ENCODE data around the gene MXD3. TPM values are rescaled to one million over a fixed set of nuclear protein-coding genes. Genes with fewer than 3 reads are reported as not detected.

MXD3 gene
- total and polyA plus RNA-seq, 2 donors from 2014 or later, result 4.9 to 6.6 TPM

DNA sequence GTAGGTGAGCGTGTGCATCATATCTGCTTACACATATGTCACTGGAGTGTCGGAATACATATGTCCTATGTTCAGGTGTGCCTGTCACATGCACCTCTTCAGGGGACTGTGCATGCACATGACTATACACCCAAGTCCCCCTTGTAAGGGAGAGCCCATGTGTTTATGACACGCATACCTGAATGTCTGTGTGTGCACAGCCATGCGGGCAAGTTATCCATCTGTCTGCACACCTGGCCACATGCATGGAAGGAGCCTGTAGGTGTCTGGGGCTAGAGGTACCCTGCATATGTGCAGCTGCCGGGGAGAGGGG, 45.4 kb upstream of the MXD3 start:
- TF ChIP-seq CTCF (IDR thresholded peaks at IDR 0.05; ENCODE audit: borderline replicate concordance, extremely low read depth, insufficient read depth), result no peak
- Histone ChIP-seq H3K4me3 (ENCODE audit: low read length in 3 of 3) (no peak overlapping the region), H3K27me3 (ENCODE audit: control insufficient read depth, insufficient read depth, low read length) (no peaks in the 10 kb centered on the region), H3K36me3 (ENCODE audit: control insufficient read depth in 2 of 3, insufficient read depth in 3 of 3, low read length in 3 of 3) (no peaks in the 10 kb centered on the region), H3K4me1 (ENCODE audit: control insufficient read depth in 2 of 3, insufficient read depth in 2 of 3, low read depth in 1 of 3, low read length in 3 of 3) (peaks cover 0 to 12% (median 0%) of the 10 kb centered on the region in 3 donors), H3K27ac (ENCODE audit: low read depth in 2 of 2, low read length in 2 of 2) (no peak overlapping the region), H3K9ac (ENCODE audit: low read length in 3 of 3) (no peak overlapping the region), H3K9me3 (ENCODE audit: control insufficient read depth in 2 of 3, insufficient read depth in 1 of 3, low read length in 3 of 3) (no peaks in the 10 kb centered on the region)
- intact Hi-C loops (cut with DNase I), result no loop called here
- DNase-seq (no peak), FAIRE-seq (no peak)

- no peak overlapping the region for H3K9ac ChIP-seq (ENCODE audit: low read length in 3 of 3)
- H3K4me1 ChIP-seq (ENCODE audit: control insufficient read depth in 2 of 3, insufficient read depth in 2 of 3, low read depth in 1 of 3, low read length in 3 of 3), result peaks cover 0 to 13% (median 0%) of the 10 kb centered on the region in 3 donors
- TF ChIP-seq CTCF (IDR thresholded peaks at IDR 0.05; ENCODE audit: borderline replicate concordance, extremely low read depth, insufficient read depth), result no peak
- H3K27ac ChIP-seq (ENCODE audit: low read depth in 2 of 2, low read length in 2 of 2), result no peak overlapping the region
- no peaks in the 10 kb centered on the region for H3K9me3 ChIP-seq (ENCODE audit: control insufficient read depth in 2 of 3, insufficient read depth in 1 of 3, low read length in 3 of 3)
- FAIRE-seq (no peak), DNase-seq (peak in 1 of 5 donors; percentile 2)
- intact Hi-C loops (cut with DNase I), result no loop called here
- no peaks in the 10 kb centered on the region for H3K36me3 ChIP-seq (ENCODE audit: control insufficient read depth in 2 of 3, insufficient read depth in 3 of 3, low read length in 3 of 3)
- H3K27me3 ChIP-seq (ENCODE audit: control insufficient read depth, insufficient read depth, low read length), result no peaks in the 10 kb centered on the region
- no peak overlapping the region for H3K4me3 ChIP-seq (ENCODE audit: low read length in 3 of 3)
Observed at GRCh38 chr5:177356746-177357145, 45.0 kb upstream of the MXD3 start.

- no peak for TF ChIP-seq CTCF (IDR thresholded peaks at IDR 0.05; ENCODE audit: borderline replicate concordance, extremely low read depth, insufficient read depth)
- intact Hi-C loops (cut with DNase I), result no loop called here
- Histone ChIP-seq H3K27me3 (ENCODE audit: control insufficient read depth, insufficient read depth, low read length) (no peaks in the 10 kb centered on the region), H3K36me3 (ENCODE audit: control insufficient read depth in 2 of 3, insufficient read depth in 3 of 3, low read length in 3 of 3) (no peaks in the 10 kb centered on the region), H3K4me3 (ENCODE audit: low read length in 3 of 3) (no peak overlapping the region), H3K27ac (ENCODE audit: low read depth in 2 of 2, low read length in 2 of 2) (no peak overlapping the region), H3K9me3 (ENCODE audit: control insufficient read depth in 2 of 3, insufficient read depth in 1 of 3, low read length in 3 of 3) (no peaks in the 10 kb centered on the region), H3K4me1 (ENCODE audit: control insufficient read depth in 2 of 3, insufficient read depth in 2 of 3, low read depth in 1 of 3, low read length in 3 of 3) (peaks cover 0 to 16% (median 1%) of the 10 kb centered on the region in 3 donors), H3K9ac (ENCODE audit: low read length in 3 of 3) (no peak overlapping the region)
- FAIRE-seq (no peak), DNase-seq (peak in 1 of 5 donors; percentile 2)
Observed at GRCh38 chr5:177355868-177356168, 44.1 kb upstream of the MXD3 start.

GRCh38 chr5:177355162-177355867, 43.6 kb upstream of the MXD3 start:
- Histone ChIP-seq H3K4me3 (ENCODE audit: low read length in 3 of 3) (no peak overlapping the region), H3K27ac (ENCODE audit: low read depth in 2 of 2, low read length in 2 of 2) (no peak overlapping the region), H3K4me1 (ENCODE audit: control insufficient read depth in 2 of 3, insufficient read depth in 2 of 3, low read depth in 1 of 3, low read length in 3 of 3) (peaks cover 3 to 21% (median 6%) of the 10 kb centered on the region in 3 donors), H3K27me3 (ENCODE audit: control insufficient read depth, insufficient read depth, low read length) (no peaks in the 10 kb centered on the region), H3K9me3 (ENCODE audit: control insufficient read depth in 2 of 3, insufficient read depth in 1 of 3, low read length in 3 of 3) (no peaks in the 10 kb centered on the region), H3K9ac (ENCODE audit: low read length in 3 of 3) (no peak overlapping the region), H3K36me3 (ENCODE audit: control insufficient read depth in 2 of 3, insufficient read depth in 3 of 3, low read length in 3 of 3) (no peaks in the 10 kb centered on the region)
- TF ChIP-seq CTCF (IDR thresholded peaks at IDR 0.05; ENCODE audit: borderline replicate concordance, extremely low read depth, insufficient read depth), result no peak
- DNase-seq (peak in 1 of 5 donors; percentile 13), FAIRE-seq (no peak)
- intact Hi-C loops (cut with DNase I), result no loop called here
